ENCODE results near the gene APOB. TPM values are rescaled to one million over a fixed set of nuclear protein-coding genes. Genes with fewer than 3 reads are reported as not detected.

Gene APOB
- total and polyA plus RNA-seq, 2 of the 13 experiments (the other 11 are each of a cell fraction or from before 2014, with no cell fraction given), result 1,569 to 2,515 TPM

GRCh38 chr2:21019000-21019677, 24.7 kb downstream of the APOB start (continued):
- TF ChIP-seq ZBTB26 (CRISPR knock-in tag; IDR thresholded peaks at IDR 0.05; ENCODE audit: borderline replicate concordance) (no peak), JDP2 (CRISPR knock-in tag; IDR thresholded peaks at IDR 0.05; ENCODE audit: borderline replicate concordance) (no peak), ZNF660 (CRISPR knock-in tag; IDR thresholded peaks at IDR 0.05; ENCODE audit: borderline replicate concordance, low read depth) (no peak), IRF9 (CRISPR knock-in tag; IDR thresholded peaks at IDR 0.05; ENCODE audit: borderline replicate concordance) (0 out of 2 replicates have a peak, but pooled peaks have one; percentile 7), ETS1 (CRISPR knock-in tag; IDR thresholded peaks at IDR 0.05) (no peak), TEAD2 (CRISPR knock-in tag; IDR thresholded peaks at IDR 0.05) (0 out of 2 replicates have a peak, but pooled peaks have one; percentile 53), BORCS8-MEF2B (CRISPR knock-in tag; IDR thresholded peaks at IDR 0.05) (0 out of 2 replicates have a peak, but pooled peaks have one; percentile 36), ZNF687 (CRISPR knock-in tag; IDR thresholded peaks at IDR 0.05) (no peak), ZNF576 (CRISPR knock-in tag; IDR thresholded peaks at IDR 0.05) (0 out of 2 replicates have a peak, but pooled peaks have one; percentile 56), NFRKB (IDR thresholded peaks at IDR 0.05) (no peak), TGIF2 (CRISPR knock-in tag; IDR thresholded peaks at IDR 0.05) (peak; percentile 73), SALL2 (CRISPR knock-in tag; IDR thresholded peaks at IDR 0.05) (no peak), THAP7 (CRISPR knock-in tag; IDR thresholded peaks at IDR 0.05) (peak; percentile 40; the same call in 1 of the 2 replicates), LRRFIP1 (CRISPR knock-in tag; conservative IDR thresholded peaks at IDR 0.05) (no peak), ZSCAN31 (CRISPR knock-in tag; IDR thresholded peaks at IDR 0.05; ENCODE audit: low read depth) (no peak), FOXJ3 (CRISPR knock-in tag; IDR thresholded peaks at IDR 0.05; ENCODE audit: borderline replicate concordance) (no peak), ZFP41 (CRISPR knock-in tag; IDR thresholded peaks at IDR 0.05; ENCODE audit: borderline replicate concordance) (no peak)

Measured in HepG2 (cell line).